Chondrocyte (in vitro differentiated cells): ENCODE measurements around the gene ZNF536. TPM values are rescaled to one million over a fixed set of nuclear protein-coding genes. Genes with fewer than 3 reads are reported as not detected.

Experiments used
- DNase-seq: peaks from one replicate; pipeline ENCODE4 v3.0.0; 2021; ENCODE audit warnings: mixed read lengths, low spot score
- H3K27ac Mint-ChIP-seq: one replicate; pipeline ENCODE4 v1.8.0; 2021; ENCODE audit warnings: mild to moderate bottlenecking, moderate library complexity, mixed read lengths; ENCODE audit not compliant: unreplicated experiment
- H3K27me3 Mint-ChIP-seq: 2 replicates; pipeline ENCODE4 v1.8.0; 2021; ENCODE audit warnings: low read depth, mixed read lengths
- H3K36me3 Mint-ChIP-seq: 2 replicates; pipeline ENCODE4 v1.8.0; 2021; ENCODE audit warnings: low read depth, mixed read lengths
- H3K4me1 Mint-ChIP-seq: 2 replicates; pipeline ENCODE4 v1.8.0; 2021; ENCODE audit warnings: low read depth, mild to moderate bottlenecking, mixed read lengths
- H3K4me3 Mint-ChIP-seq: one replicate; pipeline ENCODE4 v1.8.0; 2021; ENCODE audit warnings: mild to moderate bottlenecking, moderate library complexity, mixed read lengths; ENCODE audit not compliant: unreplicated experiment
- H3K9me3 Mint-ChIP-seq: 2 replicates; pipeline ENCODE4 v1.8.0; 2021; ENCODE audit warnings: low read depth, mixed read lengths
- total RNA-seq: library from RNA; stranded (reverse); gene quantifications from 3 replicates; pipeline ENCODE4 v1.2.1, GENCODE V29; 2021
- TF ChIP-seq, protein P1 (sequence below): fragments of 200-600 bp; sonication (generic); IDR thresholded peaks from 2 replicates; pipeline ENCODE4 v1.5.0; 2021; ENCODE audit warnings: antibody characterized with exemption, mild to moderate bottlenecking, moderate library complexity

ZNF536 gene
- total RNA-seq, 1 donor from 2014 or later, result not detected

DNA sequence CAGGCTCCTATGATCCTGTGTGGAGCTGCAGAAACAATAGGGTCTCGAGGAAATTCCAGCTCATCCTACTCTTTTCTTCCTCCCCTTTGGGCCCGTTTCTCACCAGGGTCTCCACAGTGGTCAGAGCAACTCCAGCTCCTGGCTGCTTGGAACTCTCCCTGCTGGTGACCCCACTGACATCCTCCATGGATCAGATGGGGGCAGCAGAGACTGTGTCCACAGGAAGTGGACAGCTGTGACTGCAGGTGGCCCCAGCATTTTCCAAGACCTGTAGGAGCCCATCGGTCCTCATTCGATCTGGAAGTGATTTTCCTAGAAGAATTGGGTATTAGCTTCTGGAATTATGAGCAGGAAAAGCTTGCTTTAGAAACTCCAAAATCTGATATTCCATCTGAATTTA, 208.5 kb downstream of the ZNF536 start:
- Mint-ChIP-seq H3K4me3 (no peak overlapping the region), H3K36me3 (no peaks in the 10 kb centered on the region), H3K9me3 (peaks cover 8% of the 10 kb centered on the region), H3K27me3 (no peaks in the 10 kb centered on the region), H3K27ac (no peak overlapping the region), H3K4me1 (no peaks in the 10 kb centered on the region)
- DNase-seq, result no peak
- TF ChIP-seq, protein P1, sequence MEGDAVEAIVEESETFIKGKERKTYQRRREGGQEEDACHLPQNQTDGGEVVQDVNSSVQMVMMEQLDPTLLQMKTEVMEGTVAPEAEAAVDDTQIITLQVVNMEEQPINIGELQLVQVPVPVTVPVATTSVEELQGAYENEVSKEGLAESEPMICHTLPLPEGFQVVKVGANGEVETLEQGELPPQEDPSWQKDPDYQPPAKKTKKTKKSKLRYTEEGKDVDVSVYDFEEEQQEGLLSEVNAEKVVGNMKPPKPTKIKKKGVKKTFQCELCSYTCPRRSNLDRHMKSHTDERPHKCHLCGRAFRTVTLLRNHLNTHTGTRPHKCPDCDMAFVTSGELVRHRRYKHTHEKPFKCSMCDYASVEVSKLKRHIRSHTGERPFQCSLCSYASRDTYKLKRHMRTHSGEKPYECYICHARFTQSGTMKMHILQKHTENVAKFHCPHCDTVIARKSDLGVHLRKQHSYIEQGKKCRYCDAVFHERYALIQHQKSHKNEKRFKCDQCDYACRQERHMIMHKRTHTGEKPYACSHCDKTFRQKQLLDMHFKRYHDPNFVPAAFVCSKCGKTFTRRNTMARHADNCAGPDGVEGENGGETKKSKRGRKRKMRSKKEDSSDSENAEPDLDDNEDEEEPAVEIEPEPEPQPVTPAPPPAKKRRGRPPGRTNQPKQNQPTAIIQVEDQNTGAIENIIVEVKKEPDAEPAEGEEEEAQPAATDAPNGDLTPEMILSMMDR, result no peak

DNA sequence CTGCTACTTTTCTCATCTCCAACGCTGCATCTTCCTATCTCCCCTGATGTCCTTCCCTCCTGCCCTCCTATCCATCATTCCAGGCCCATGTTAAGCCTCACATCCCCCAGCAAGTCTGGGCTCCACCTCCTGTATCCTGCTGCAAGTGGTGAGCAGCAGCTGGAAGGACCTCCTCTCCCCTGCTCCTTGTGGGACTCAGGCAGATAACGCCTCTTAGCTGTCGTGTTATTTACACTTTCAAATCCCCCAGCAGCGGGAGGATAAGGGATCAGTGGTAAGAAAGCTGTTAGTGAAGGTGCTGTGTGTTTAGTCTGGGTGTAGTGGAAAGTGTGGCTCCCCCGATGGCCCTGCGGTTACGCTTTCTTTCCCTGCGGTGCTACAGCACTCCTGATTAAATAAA, 211.9 kb downstream of the ZNF536 start:
- Mint-ChIP-seq H3K36me3 (no peaks in the 10 kb centered on the region), H3K27ac (no peak overlapping the region), H3K4me1 (no peaks in the 10 kb centered on the region), H3K9me3 (peaks cover 11% of the 10 kb centered on the region), H3K27me3 (no peaks in the 10 kb centered on the region), H3K4me3 (no peak overlapping the region)
- no peak for DNase-seq
- TF ChIP-seq, protein P1, result no peak

GRCh38 chr19:30587869-30588268, 215.7 kb downstream of the ZNF536 start:
- Mint-ChIP-seq H3K27ac (no peak overlapping the region), H3K4me3 (no peak overlapping the region), H3K27me3 (no peaks in the 10 kb centered on the region), H3K9me3 (peaks cover 11% of the 10 kb centered on the region), H3K36me3 (no peaks in the 10 kb centered on the region), H3K4me1 (no peaks in the 10 kb centered on the region)
- no peak for DNase-seq
- TF ChIP-seq, protein P1, result no peak

DNA sequence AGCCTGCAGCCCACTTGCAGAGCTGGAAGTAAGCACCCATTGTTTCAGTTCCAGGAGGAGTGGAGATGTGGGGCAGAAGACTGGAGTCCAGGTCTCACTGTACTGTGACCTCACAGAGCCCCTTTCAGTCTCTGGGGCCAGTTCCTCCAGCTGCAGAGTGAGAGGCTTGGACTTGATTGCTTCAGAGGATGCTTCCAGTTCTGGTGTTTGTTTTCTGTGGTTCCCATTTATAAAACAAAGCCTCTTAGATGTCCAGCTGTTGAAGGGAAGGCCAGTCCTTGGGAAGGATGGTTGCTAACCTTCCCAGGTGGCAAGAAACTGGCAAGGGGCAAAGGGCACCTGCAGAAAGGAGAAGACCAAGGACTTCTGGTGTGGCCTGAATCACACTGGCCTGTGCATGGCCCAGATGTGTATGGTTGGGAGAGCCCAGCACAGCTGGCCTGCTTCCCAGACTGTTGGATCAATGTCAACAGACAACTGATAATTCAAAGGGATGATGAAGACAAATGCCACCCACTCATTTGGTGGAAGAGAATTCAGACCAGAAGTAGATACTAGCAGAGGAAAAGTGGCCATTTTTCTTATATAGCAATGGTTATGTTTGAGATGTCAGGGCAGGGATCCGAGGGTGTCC, 218.5 kb downstream of the ZNF536 start:
- no peak overlapping the region for H3K4me3 Mint-ChIP-seq
- H3K36me3 Mint-ChIP-seq, result no peaks in the 10 kb centered on the region
- no peak for DNase-seq
- H3K9me3 Mint-ChIP-seq, result peaks cover 5% of the 10 kb centered on the region
- H3K27ac Mint-ChIP-seq, result no peak overlapping the region
- no peaks in the 10 kb centered on the region for H3K4me1 Mint-ChIP-seq
- no peaks in the 10 kb centered on the region for H3K27me3 Mint-ChIP-seq
- TF ChIP-seq, protein P1, result no peak

DNA sequence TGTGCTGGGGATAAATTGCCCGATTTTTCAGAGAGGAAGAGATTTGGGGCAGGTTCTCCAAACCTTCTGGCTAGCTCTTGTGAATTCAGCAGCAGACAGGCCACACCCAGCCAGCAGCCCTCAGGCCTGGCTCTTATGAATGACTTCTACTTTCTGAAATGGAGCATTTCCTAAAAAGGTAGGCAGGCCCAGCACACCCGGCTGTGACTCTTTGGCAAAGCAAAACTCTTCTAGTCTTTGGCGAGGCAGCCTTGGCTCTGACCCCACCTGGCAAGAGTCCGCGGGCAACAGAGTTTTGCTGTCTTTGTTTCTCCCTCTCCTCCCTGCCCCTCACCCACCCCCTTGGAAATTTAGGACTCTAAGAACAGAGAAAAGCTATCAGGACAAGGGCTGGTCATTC, 221.2 kb downstream of the ZNF536 start:
- TF ChIP-seq, protein P1, result no peak
- H3K4me3 Mint-ChIP-seq, result no peak overlapping the region
- no peaks in the 10 kb centered on the region for H3K9me3 Mint-ChIP-seq
- no peaks in the 10 kb centered on the region for H3K36me3 Mint-ChIP-seq
- peaks cover 2% of the 10 kb centered on the region for H3K27me3 Mint-ChIP-seq
- H3K27ac Mint-ChIP-seq, result no peak overlapping the region
- DNase-seq, result no peak
- no peaks in the 10 kb centered on the region for H3K4me1 Mint-ChIP-seq
